Fibroblast of the aortic adventitia (primary cell): ENCODE data around the gene EPHA5. TPM values are rescaled to one million over a fixed set of nuclear protein-coding genes. Genes with fewer than 3 reads are reported as not detected.

Experiments used
- DNase-seq: peaks from one replicate; pipeline ENCODE4 v3.0.0-alpha.2; 2010; ENCODE audit warnings: low read depth
- H3K4me3 ChIP-seq: 2 replicates; pipeline ENCODE4 v1.5.1; 2011; ENCODE audit warnings: low read depth, mild to moderate bottlenecking, control low read depth, low read length, moderate library complexity
- CTCF ChIP-seq: IDR thresholded peaks from 2 replicates; pipeline ENCODE4 v1.5.1; 2011; ENCODE audit warnings: mild to moderate bottlenecking, low read length, control low read depth, inconsistent platforms; ENCODE audit not compliant: insufficient read depth
- total RNA-seq: library from RNA; depleted of rRNA; stranded (reverse); fragments of >200 nt; gene quantifications from 2 replicates; pipeline ENCODE4 v1.2.3, GENCODE V29; 2012; ENCODE audit warnings: low replicate concordance

The EPHA5 gene
- total RNA-seq, 1 donor = 50.2 TPM

- no peak for TF ChIP-seq CTCF
- peak; percentile 27 for DNase-seq
- H3K4me3 ChIP-seq = no peak overlapping the region
Measured at GRCh38 chr4:65302145-65302544, 368.1 kb downstream of the EPHA5 start.

GRCh38 chr4:65296246-65296645 lies 374.0 kb downstream of the EPHA5 start:
- TF ChIP-seq CTCF = no peak

GRCh38 chr4:65287071-65287470 lies 383.2 kb downstream of the EPHA5 start:
- H3K4me3 ChIP-seq = no peak overlapping the region
- no peak for TF ChIP-seq CTCF
- no peak for DNase-seq

More at GRCh38 chr4:65296246-65296645, 374.0 kb downstream of the EPHA5 start:
- no peak for DNase-seq
- H3K4me3 ChIP-seq = no peak overlapping the region
